ENCODE results near the gene EIF4G3. TPM values are rescaled to one million over a fixed set of nuclear protein-coding genes. Genes with fewer than 3 reads are reported as not detected.

Gene EIF4G3
- total RNA-seq, 4 donors from 2014 or later, result 68.9 to 110 (median 104) TPM

DNA sequence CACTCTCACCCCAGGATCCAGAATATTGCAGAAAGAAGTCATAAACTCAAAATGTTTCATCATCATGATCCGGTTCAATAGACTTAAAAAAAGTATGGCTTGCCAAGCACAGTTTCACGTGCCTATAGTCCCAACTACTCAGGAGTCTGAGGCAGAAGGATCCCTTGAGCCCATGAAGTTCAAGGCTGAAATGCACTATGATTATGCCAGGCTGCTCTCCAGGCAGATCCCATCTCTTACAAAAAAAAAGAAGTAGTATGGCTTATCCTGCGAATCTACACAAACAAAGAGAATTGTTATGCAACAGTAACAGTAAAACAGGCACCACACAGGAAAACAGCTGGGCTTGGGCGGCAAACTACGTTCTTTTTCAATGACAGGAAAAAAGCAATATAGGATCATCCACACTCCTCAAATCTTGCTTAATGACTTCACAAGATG is 76.2 kb downstream of the EIF4G3 start:
- WGBS, 2 donors, result 60 to 71% methylated on average over 5 of the region's 5 CpGs
- no peak for DNase-seq
- H3K36me3 ChIP-seq, result no peaks in the 10 kb centered on the region
- no peaks in the 10 kb centered on the region for H3K27me3 ChIP-seq
- no peaks in the 10 kb centered on the region for H3K4me1 ChIP-seq
- H3K27ac ChIP-seq, result no peak overlapping the region
- intact Hi-C loops (cut with DNase I), result no loop called here
- TF ChIP-seq, protein P1, sequence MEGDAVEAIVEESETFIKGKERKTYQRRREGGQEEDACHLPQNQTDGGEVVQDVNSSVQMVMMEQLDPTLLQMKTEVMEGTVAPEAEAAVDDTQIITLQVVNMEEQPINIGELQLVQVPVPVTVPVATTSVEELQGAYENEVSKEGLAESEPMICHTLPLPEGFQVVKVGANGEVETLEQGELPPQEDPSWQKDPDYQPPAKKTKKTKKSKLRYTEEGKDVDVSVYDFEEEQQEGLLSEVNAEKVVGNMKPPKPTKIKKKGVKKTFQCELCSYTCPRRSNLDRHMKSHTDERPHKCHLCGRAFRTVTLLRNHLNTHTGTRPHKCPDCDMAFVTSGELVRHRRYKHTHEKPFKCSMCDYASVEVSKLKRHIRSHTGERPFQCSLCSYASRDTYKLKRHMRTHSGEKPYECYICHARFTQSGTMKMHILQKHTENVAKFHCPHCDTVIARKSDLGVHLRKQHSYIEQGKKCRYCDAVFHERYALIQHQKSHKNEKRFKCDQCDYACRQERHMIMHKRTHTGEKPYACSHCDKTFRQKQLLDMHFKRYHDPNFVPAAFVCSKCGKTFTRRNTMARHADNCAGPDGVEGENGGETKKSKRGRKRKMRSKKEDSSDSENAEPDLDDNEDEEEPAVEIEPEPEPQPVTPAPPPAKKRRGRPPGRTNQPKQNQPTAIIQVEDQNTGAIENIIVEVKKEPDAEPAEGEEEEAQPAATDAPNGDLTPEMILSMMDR (IDR thresholded peaks at IDR 0.05), result no peak
- no peak for TF ChIP-seq POLR2A (IDR thresholded peaks at IDR 0.05)
- H3K4me3 ChIP-seq (replicated peaks in 1 of 3), result no peak overlapping the region
- no peaks in the 10 kb centered on the region for H3K9me3 ChIP-seq

DNA sequence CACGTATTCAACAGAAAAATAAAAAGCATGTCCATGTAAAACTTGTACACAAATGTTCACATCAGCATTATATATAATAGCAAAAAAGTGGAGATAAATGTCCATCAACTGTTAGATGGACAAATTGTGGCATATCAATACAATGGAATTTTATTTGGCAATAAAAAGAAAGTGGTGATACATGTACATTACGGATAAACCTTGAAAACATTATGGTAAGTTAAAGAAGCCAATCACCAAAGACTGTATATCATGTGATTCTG is 76.9 kb downstream of the EIF4G3 start:
- TF ChIP-seq POLR2A (IDR thresholded peaks at IDR 0.05), result no peak
- TF ChIP-seq, protein P1 (IDR thresholded peaks at IDR 0.05), result no peak
- H3K4me1 ChIP-seq, result no peaks in the 10 kb centered on the region
- H3K27me3 ChIP-seq, result no peaks in the 10 kb centered on the region
- no peak for DNase-seq
- H3K27ac ChIP-seq, result no peak overlapping the region
- intact Hi-C loops (cut with DNase I), result no loop called here
- no peaks in the 10 kb centered on the region for H3K9me3 ChIP-seq
- H3K4me3 ChIP-seq (replicated peaks in 1 of 3), result no peak overlapping the region
- H3K36me3 ChIP-seq, result no peaks in the 10 kb centered on the region
- 92 to 97% methylated on average over 2 of the region's 2 CpGs for WGBS, 2 donors

DNA sequence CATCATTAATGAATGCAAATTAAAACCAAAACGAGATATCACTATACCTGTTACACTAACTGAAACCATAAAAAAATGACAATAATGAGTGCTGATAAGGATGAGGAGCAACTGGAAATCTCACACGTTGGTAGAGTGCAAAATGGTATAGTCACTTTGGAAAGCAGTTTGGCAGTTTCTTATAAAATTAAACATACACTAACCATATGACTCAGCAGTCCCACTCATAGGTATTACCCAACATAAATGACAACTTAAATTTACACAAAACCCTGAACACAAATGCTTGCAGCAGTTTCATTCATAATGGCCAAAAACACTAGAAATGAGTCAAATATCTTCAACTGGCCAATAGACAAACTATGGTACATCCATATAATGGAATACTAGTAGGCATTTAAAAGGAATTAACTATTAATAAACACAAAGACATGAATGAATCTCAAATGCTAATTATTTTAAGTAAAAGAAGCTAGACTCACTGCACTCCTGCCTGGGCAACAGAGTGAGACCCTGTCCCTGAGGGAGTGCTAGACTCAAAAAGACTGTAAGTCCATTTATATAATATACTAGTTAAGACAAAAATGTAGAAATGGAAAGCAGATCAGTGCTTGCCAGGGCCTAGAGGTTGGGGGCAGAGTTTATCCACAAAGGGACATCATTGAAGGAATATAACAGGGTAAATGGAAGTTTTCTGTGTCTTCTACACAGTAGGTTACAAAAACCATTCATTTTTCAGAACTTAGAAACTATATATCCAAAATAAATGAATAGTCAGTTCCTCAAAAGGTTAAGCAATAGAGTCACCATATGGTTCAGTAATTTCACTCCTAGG is 77.4 kb downstream of the EIF4G3 start:
- H3K9me3 ChIP-seq, result no peaks in the 10 kb centered on the region
- no peak overlapping the region for H3K4me3 ChIP-seq (replicated peaks in 1 of 3)
- WGBS, 2 donors, result 92 to 96% methylated on average over 2 of the region's 2 CpGs
- DNase-seq, result no peak
- TF ChIP-seq, protein P1 (IDR thresholded peaks at IDR 0.05), result no peak
- TF ChIP-seq POLR2A (IDR thresholded peaks at IDR 0.05), result no peak
- no peak overlapping the region for H3K27ac ChIP-seq
- no peaks in the 10 kb centered on the region for H3K36me3 ChIP-seq
- H3K4me1 ChIP-seq, result no peaks in the 10 kb centered on the region
- intact Hi-C loops (cut with DNase I), result no loop called here
- no peaks in the 10 kb centered on the region for H3K27me3 ChIP-seq

DNA sequence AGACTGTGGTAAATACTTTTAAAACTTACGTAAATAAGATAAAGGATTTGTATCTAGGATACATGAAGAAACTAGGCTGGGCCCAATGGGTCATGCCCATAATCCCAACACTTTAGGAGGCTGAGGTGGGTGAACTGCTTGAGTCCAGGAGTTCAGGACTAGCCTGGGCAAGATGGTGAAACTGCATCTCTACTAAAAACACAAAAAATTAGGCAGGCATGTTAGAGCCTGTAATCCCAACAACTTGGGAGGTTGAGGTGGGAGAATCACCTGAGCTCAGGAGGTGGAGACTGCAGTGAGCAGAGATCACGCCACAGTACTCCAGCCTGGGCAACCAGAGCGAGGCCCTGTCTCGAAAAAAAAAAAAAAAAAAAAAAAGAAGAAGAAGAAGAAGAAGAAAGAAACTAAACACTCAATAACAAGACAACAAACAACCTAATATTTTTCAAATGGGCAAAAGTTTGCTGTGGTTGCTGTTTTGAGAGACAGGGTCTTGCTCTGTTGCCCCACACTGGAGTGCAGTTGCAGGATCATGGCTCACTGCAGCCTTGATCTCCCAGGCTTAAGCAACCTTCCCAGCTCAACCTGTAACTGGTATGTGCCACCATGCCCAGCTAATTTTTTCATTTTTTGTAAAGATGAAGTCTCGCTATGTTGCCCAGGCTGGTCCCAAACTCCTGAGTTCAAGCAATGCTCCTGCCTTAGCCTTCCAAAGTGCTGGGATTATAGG is 78.3 kb downstream of the EIF4G3 start:
- Histone ChIP-seq H3K27ac (no peak overlapping the region), H3K4me3 (replicated peaks in 1 of 3) (no peak overlapping the region), H3K36me3 (no peaks in the 10 kb centered on the region), H3K4me1 (no peaks in the 10 kb centered on the region), H3K9me3 (no peaks in the 10 kb centered on the region), H3K27me3 (no peaks in the 10 kb centered on the region)
- intact Hi-C loops (cut with DNase I), result no loop called here
- TF ChIP-seq POLR2A (IDR thresholded peaks at IDR 0.05), result no peak
- TF ChIP-seq, protein P1 (IDR thresholded peaks at IDR 0.05), result no peak
- DNase-seq, result no peak
- 93 to 97% methylated on average over 5 of the region's 5 CpGs for WGBS, 2 donors

DNA sequence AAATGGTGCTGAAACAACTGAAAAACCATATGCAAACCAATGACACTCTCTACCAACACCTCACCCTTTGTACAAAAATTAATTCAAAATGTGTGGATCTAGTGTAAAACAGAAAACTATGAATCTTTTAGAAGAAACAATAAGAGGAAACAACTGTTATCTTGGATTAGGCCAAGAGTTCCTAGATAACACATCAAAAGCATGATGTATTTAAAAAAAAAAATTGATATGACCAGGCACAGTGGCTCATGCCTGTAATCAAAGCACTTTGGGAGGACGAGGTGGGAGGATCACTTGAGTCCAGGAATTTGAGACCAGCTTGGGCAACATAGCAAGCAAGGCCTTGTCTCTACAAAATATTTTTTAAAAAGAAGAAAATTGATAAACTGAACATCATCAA is 79.0 kb downstream of the EIF4G3 start:
- Histone ChIP-seq H3K4me3 (replicated peaks in 1 of 3) (no peak overlapping the region), H3K9me3 (no peaks in the 10 kb centered on the region), H3K4me1 (no peaks in the 10 kb centered on the region), H3K27me3 (no peaks in the 10 kb centered on the region), H3K27ac (no peak overlapping the region), H3K36me3 (no peaks in the 10 kb centered on the region)
- DNase-seq, result no peak
- 77 to 81% methylated on average over 1 of the region's 1 CpG for WGBS, 2 donors
- TF ChIP-seq, protein P1 (IDR thresholded peaks at IDR 0.05), result no peak
- no peak for TF ChIP-seq POLR2A (IDR thresholded peaks at IDR 0.05)
- intact Hi-C loops (cut with DNase I), result no loop called here
